Measurements from ENCODE around the gene CITED2.

- TF ChIP-seq CTCF (optimal IDR thresholded peaks at IDR 0.05 in 1 of 3, IDR thresholded peaks at IDR 0.05 in 1 of 3, conservative IDR thresholded peaks at IDR 0.05 in 1 of 3; ENCODE audit: extremely low read depth in 1 of 3, insufficient read depth in 2 of 3, low read length in 3 of 3) (no peak), EZH2 (IDR thresholded peaks at IDR 0.05; ENCODE audit: low read length) (no peak)
Observed at GRCh38 chr6:139391709-139392108, 17.3 kb upstream of the CITED2 start.
